D721Med (cell line): ENCODE data around the gene PPP1R37.

Experiments
- DNase-seq: peaks from one replicate; pipeline ENCODE4 v3.0.0; 2011; ENCODE audit warnings: low spot score; ENCODE audit not compliant: insufficient read length
- FAIRE-seq: peaks from 2 replicates; lab custom pipeline; 2011; peaks lifted over from hg19 to GRCh38; lab: Jason Lieb, UNC
- TF ChIP-seq, protein P1 (sequence below): IDR thresholded peaks from 2 replicates; pipeline ENCODE4 v1.5.1; 2012; ENCODE audit warnings: mild to moderate bottlenecking, control low read depth; ENCODE audit not compliant: insufficient read depth; ENCODE audit errors: missing control alignments

PPP1R37 gene

DNA sequence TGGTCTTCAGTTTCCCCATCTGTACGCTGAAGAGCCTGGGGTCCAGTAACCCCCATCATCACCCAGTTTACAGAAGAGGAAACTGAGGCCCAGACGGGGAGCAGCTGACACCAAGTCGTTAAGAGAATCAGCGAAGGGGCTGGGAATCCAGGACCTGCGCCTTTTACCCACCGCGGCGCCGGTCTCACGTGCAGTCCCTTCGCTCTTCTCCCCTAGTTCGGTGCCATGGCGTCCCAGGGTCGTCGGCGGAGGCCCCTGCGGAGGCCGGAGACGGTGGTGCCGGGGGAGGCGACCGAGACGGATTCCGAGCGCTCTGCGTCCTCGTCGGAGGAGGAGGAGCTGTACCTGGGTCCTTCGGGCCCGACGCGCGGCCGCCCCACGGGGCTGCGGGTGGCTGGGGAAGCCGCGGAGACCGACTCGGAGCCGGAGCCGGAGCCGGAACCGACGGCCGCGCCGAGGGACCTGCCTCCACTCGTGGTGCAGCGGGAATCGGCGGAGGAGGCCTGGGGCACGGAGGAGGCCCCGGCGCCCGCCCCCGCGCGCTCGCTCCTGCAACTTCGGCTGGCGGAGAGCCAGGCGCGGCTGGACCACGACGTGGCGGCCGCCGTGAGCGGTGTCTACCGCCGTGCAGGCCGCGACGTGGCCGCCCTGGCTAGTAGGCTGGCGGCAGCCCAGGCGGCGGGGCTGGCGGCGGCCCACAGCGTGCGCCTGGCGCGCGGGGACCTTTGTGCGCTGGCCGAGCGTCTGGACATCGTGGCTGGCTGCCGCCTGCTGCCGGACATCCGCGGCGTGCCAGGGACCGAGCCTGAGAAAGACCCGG lies 86.3 kb downstream of the PPP1R37 start:
- no peak for FAIRE-seq

DNA sequence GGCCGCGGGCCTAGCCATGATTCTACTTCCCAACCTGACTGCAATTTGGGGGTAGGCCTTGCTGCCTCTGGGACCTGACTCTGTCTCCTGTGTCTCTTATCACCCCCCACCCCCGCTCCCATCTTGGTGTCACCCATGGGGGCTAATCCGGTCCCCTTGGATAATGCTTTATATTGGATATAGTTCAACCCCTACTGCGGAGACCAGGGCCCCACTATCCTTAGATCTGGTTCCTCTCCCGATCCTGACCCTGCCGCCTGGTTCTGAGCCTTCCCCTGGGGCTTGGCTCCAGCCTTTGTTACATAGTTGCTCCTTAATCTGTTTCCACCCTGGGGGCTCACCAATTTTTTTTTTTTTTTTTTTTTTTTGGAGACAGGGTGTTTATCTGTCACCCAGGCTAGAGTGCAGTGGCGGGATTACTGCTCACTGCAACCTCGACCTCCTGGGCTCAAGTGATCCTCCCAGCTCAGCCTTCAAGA lies 87.0 kb downstream of the PPP1R37 start:
- no peak for FAIRE-seq
- DNase-seq = no peak
- TF ChIP-seq, protein P1, sequence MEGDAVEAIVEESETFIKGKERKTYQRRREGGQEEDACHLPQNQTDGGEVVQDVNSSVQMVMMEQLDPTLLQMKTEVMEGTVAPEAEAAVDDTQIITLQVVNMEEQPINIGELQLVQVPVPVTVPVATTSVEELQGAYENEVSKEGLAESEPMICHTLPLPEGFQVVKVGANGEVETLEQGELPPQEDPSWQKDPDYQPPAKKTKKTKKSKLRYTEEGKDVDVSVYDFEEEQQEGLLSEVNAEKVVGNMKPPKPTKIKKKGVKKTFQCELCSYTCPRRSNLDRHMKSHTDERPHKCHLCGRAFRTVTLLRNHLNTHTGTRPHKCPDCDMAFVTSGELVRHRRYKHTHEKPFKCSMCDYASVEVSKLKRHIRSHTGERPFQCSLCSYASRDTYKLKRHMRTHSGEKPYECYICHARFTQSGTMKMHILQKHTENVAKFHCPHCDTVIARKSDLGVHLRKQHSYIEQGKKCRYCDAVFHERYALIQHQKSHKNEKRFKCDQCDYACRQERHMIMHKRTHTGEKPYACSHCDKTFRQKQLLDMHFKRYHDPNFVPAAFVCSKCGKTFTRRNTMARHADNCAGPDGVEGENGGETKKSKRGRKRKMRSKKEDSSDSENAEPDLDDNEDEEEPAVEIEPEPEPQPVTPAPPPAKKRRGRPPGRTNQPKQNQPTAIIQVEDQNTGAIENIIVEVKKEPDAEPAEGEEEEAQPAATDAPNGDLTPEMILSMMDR = no peak

More for the DNA sequence above, 86.3 kb downstream of the PPP1R37 start:
- DNase-seq = no peak
- TF ChIP-seq, protein P1 = no peak

DNA sequence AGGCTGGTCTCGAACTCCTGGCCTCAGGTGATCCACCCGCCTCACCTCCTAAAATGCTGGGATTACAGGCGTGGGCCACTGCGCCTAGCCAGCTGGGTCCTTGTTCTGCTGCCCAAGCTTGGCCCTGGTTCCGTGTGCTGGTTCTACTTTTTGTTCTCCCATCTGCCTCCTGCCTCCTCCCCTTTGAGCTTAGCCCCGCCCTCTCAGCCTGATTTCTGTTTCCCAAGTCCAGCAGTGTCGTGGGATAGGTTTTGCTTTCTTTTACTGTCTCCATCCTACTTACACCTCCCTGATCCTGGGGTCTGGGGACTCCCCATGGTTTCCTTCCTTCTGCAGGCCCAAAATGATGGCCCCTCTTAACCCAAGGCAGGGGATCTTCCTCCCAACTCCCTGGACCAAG lies 88.0 kb downstream of the PPP1R37 start:
- FAIRE-seq (no peak), DNase-seq (no peak)
- TF ChIP-seq, protein P1 = no peak

DNA sequence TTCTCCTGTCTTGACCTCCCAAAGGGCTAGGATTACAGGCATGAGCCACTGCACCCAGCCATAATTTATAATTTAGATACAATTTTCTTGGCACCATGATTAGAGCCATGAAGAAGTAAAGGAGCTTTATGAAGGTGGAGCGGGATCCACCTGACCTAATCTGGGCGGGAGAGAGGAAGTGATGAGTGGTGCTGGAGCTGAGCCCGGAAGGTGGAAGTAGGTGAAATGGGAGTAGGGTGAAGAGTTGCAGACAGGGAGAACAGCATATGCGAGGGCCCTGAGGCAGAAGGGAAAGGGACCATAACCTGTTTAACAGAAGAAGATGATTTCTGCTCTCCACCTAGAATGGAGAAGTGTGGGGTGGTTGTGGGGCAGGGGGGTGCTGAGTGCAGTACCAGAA lies 89.8 kb downstream of the PPP1R37 start:
- no peak for FAIRE-seq
- TF ChIP-seq, protein P1 = no peak
- no peak for DNase-seq

DNA sequence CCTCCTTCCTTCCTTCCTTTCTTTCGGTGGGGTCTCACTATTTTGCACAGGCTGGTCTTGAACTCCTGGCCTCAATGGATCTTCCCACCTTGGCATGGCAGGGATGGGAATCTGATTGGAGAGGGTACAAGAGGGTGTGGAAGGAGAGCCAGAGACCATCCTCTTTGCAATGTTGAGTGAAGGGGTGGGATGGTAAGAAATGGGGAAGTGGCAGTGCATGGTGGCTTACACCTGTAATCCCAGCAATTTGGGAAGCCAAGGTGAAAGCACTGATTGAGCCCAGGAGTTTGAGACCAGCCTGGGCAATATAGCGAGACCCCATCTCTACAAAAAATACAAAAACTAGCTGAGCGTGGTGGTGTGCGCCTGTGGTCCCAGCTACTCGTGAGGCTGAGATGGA lies 91.1 kb downstream of the PPP1R37 start:
- DNase-seq = no peak
- FAIRE-seq = no peak
- TF ChIP-seq, protein P1 = no peak

DNA sequence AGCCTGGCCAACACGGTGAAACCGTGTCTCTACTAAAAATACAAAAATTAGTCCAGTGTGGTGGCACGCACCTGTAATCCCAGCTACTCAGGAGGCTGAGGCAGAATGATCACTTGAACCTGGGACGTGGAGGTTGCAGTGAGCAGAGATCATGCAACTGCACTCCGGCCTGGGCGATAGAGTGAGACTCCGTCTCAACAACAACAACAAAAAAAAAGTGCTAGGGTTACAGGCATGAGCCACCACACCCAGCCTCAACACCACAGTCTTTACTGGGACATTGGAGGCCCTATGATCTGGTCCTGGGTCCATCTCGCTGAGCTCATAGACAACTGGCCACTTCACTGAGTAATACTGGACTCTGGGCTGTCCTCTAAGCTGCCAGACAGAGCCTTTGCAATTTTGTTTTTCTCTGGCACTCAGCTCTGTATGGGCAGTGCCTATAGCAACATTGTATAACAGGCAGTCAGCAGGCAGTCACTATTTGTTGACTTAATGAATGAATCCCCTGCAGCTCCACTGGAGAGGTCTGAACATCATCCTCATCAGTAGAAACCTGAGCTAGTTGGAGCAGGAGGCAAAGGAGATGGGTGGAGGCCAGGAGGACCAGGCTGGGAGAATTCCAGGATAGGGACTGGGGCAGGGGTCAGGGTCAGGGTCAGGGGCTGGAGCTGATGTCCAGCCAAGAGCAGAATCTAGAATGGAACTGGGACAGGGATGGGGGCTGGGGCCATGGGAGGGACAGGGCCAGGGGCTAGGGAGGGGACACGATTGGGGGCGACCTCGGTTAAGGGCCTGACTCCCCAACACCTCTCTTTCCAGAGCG lies 93.7 kb downstream of the PPP1R37 start:
- no peak for FAIRE-seq
- no peak for DNase-seq
- TF ChIP-seq, protein P1 = no peak
